HTERT RPE-1 (cell line): Measurements from ENCODE around the gene REV3L.

Experiments used
- in situ Hi-C: fragments of 300-500 bp; cut with MboI; formaldehyde crosslinking; loops from 4 replicates; pipeline ENCODE4 v1.14.3; 2020; ENCODE audit warnings: low sequenced_read_pairs

REV3L gene

GRCh38 chr6:111470991-111471390, 12.0 kb downstream of the REV3L start:
- in situ Hi-C loops, result no loop called here

- in situ Hi-C loops, result no loop called here
These were observed 13.5 kb downstream of the REV3L start for GRCh38 chr6:111469543-111469942.

GRCh38 chr6:111468329-111469012, 14.5 kb downstream of the REV3L start:
- in situ Hi-C loops, result no loop called here

- in situ Hi-C loops, result no loop called here
These were observed 18.8 kb downstream of the REV3L start for GRCh38 chr6:111464184-111464583.

- in situ Hi-C loops, result no loop called here
These were observed 20.1 kb downstream of the REV3L start for GRCh38 chr6:111462770-111463391.

- in situ Hi-C loops, result no loop called here
These were observed 21.2 kb downstream of the REV3L start for GRCh38 chr6:111461860-111462259.

GRCh38 chr6:111458670-111459232, 24.3 kb downstream of the REV3L start:
- in situ Hi-C loops, result no loop called here

- in situ Hi-C loops, result no loop called here
These were observed 26.8 kb downstream of the REV3L start for GRCh38 chr6:111456208-111456607.

GRCh38 chr6:111450636-111451035, 32.4 kb downstream of the REV3L start:
- in situ Hi-C loops, result no loop called here

GRCh38 chr6:111450087-111450486, 32.9 kb downstream of the REV3L start:
- in situ Hi-C loops, result no loop called here

- in situ Hi-C loops, result no loop called here
These were observed 33.9 kb downstream of the REV3L start for GRCh38 chr6:111449129-111449528.

GRCh38 chr6:111447051-111447450, 36.0 kb downstream of the REV3L start:
- in situ Hi-C loops, result no loop called here

- in situ Hi-C loops, result no loop called here
These were observed 37.2 kb downstream of the REV3L start for GRCh38 chr6:111445861-111446267.

GRCh38 chr6:111444794-111445193, 38.2 kb downstream of the REV3L start:
- in situ Hi-C loops, result no loop called here

GRCh38 chr6:111441678-111442243, 41.3 kb downstream of the REV3L start:
- in situ Hi-C loops, result no loop called here

GRCh38 chr6:111439171-111439570, 43.8 kb downstream of the REV3L start:
- in situ Hi-C loops, result no loop called here

GRCh38 chr6:111437573-111437972, 45.4 kb downstream of the REV3L start:
- in situ Hi-C loops, result no loop called here

- in situ Hi-C loops, result no loop called here
These were observed 50.5 kb downstream of the REV3L start for GRCh38 chr6:111432511-111432910.

- in situ Hi-C loops, result no loop called here
These were observed 52.2 kb downstream of the REV3L start for GRCh38 chr6:111430605-111431376.

GRCh38 chr6:111429571-111429970, 53.4 kb downstream of the REV3L start:
- in situ Hi-C loops, result no loop called here

GRCh38 chr6:111428811-111429210, 54.2 kb downstream of the REV3L start:
- in situ Hi-C loops, result no loop called here
